SK-N-SH treated with all-trans-retinoic acid at 6 μM for 48 hours (cell line): ENCODE results near the gene ARID3A.

Experiments used
- BACH2 ChIP-seq: fragments of 250-450 bp; sonication (Bioruptor Pico); IDR thresholded peaks from 2 replicates; pipeline ENCODE4 v1.9.0; 2021; ENCODE audit warnings: mild to moderate bottlenecking, borderline replicate concordance
- RARB ChIP-seq: fragments of 250-450 bp; sonication (Bioruptor Pico); IDR thresholded peaks from 2 replicates; pipeline ENCODE4 v1.8.0; 2021; ENCODE audit warnings: mild to moderate bottlenecking, moderate library complexity

- TF ChIP-seq RARB: no peak
- no peak for TF ChIP-seq BACH2
Observed at GRCh38 chr19:919199-920050, 6.4 kb upstream of the ARID3A start.
